SK-N-SH (cell line): ENCODE results near the gene TTC28. TPM values are rescaled to one million over a fixed set of nuclear protein-coding genes. Genes with fewer than 3 reads are reported as not detected.

Source experiments
- CTCF ChIA-PET: fragments of 300-600, 350-600 bp; formaldehyde crosslinking; extraction: SDS; loops from one replicate; lab custom pipeline; 2021; lab: Yijun Ruan, JAX
- POLR2A ChIA-PET: fragments of 350-600 bp; sonication (Branson Sonifier 250); formaldehyde crosslinking; extraction: SDS; loops from one replicate; lab custom pipeline; 2020; ENCODE audit warnings: antibody characterized with exemption, inconsistent platforms; lab: Yijun Ruan, JAX
- DNase-seq: peaks from one replicate; pipeline ENCODE4 v3.0.0; 2012
- H2AFZ ChIP-seq: fragments of 200-600 bp; sonication (generic); 2 replicates; pipeline ENCODE4 v1.8.1; 2016; ENCODE audit warnings: antibody characterized with exemption, mild to moderate bottlenecking, low read depth
- H3F3A ChIP-seq: fragments of 200-600 bp; sonication (generic); replicated peaks from 2 replicates; pipeline ENCODE3; 2016; ENCODE audit warnings: antibody characterized with exemption, mild to moderate bottlenecking; ENCODE audit not compliant: insufficient read depth
- H3K27ac ChIP-seq, 2 experiments: fragments of 200-500 bp in 1 of 2; fragments of 200-600 bp in 1 of 2; sonication (Bioruptor generic) in 1 of 2; sonication (generic), shearing (Covaris generic) in 1 of 2; 2 replicates each; pipeline versions ENCODE4 v1.5.1 to v1.6.1; 2014 to 2016; ENCODE audit warnings: low read depth in 2 of 2, inconsistent platforms in 1 of 2, low read length in 1 of 2, mild to moderate bottlenecking in 1 of 2, mixed read lengths in 1 of 2
- H3K27me3 ChIP-seq: fragments of 200-600 bp; sonication (generic), shearing (Covaris generic); 2 replicates; pipeline ENCODE4 v1.6.1; 2016; ENCODE audit warnings: mixed run types; ENCODE audit not compliant: insufficient read depth
- H3K36me3 ChIP-seq, 2 experiments: fragments of 200-500 bp in 1 of 2; fragments of 200-600 bp in 1 of 2; sonication (Bioruptor generic) in 1 of 2; sonication (generic) in 1 of 2; replicated peaks in 1 of 2; 2 replicates each; pipeline versions ENCODE3 to v1.5.1; 2014 to 2016; ENCODE audit warnings: low read length in 1 of 2, mild to moderate bottlenecking in 1 of 2; ENCODE audit not compliant: insufficient read depth in 2 of 2, control insufficient read depth in 1 of 2
- H3K4me1 ChIP-seq, 2 experiments: fragments of 200-500 bp in 1 of 2; fragments of 200-600 bp in 1 of 2; sonication (Bioruptor generic) in 1 of 2; sonication (generic), shearing (Covaris generic) in 1 of 2; 2 replicates each; pipeline versions ENCODE4 v1.5.1 to v1.6.1; 2014 to 2016; ENCODE audit warnings: low read depth in 1 of 2, low read length in 1 of 2, mixed run types in 1 of 2; ENCODE audit not compliant: insufficient read depth in 2 of 2, control insufficient read depth in 1 of 2
- H3K4me2 ChIP-seq: fragments of 200-600 bp; sonication (generic), shearing (Covaris generic); 2 replicates; pipeline ENCODE4 v1.6.1; 2017; ENCODE audit warnings: mixed run types
- H3K4me3 ChIP-seq, 2 experiments: fragments of 200-500 bp in 1 of 2; fragments of 200-600 bp in 1 of 2; sonication (Bioruptor generic) in 1 of 2; sonication (generic), shearing (Covaris generic) in 1 of 2; 2 replicates each; pipeline versions ENCODE4 v1.5.1 to v1.8.1; 2014 to 2016; ENCODE audit warnings: low read depth in 2 of 2, inconsistent platforms in 1 of 2, low read length in 1 of 2, mild to moderate bottlenecking in 1 of 2, mixed read lengths in 1 of 2, moderate library complexity in 1 of 2
- H3K79me2 ChIP-seq: fragments of 200-600 bp; sonication (generic); 2 replicates; pipeline ENCODE4 v1.8.1; 2017; ENCODE audit warnings: mild to moderate bottlenecking; ENCODE audit not compliant: insufficient read depth
- H3K9ac ChIP-seq: fragments of 200-600 bp; sonication (generic); 2 replicates; pipeline ENCODE4 v1.6.1; 2017; ENCODE audit warnings: mixed run types
- H3K9me2 ChIP-seq: fragments of 200-600 bp; sonication (generic); 2 replicates; pipeline ENCODE4 v1.6.1; 2017; ENCODE audit warnings: mixed run types
- H3K9me3 ChIP-seq: fragments of 200-600 bp; sonication (generic); 2 replicates; pipeline ENCODE4 v1.6.1; 2017; ENCODE audit warnings: mixed run types, mild to moderate bottlenecking, moderate library complexity
- H4K20me1 ChIP-seq: fragments of 200-600 bp; sonication (generic); 2 replicates; pipeline ENCODE4 v1.6.1; 2017; ENCODE audit warnings: mild to moderate bottlenecking, mixed run types; ENCODE audit not compliant: insufficient read depth
- CHD2 ChIP-seq: fragments of 150-350 bp; IDR thresholded peaks from 2 replicates; pipeline ENCODE4 v1.6.1; 2018; ENCODE audit warnings: low read length; ENCODE audit not compliant: partially characterized antibody
- EZH2phosphoT487 ChIP-seq: fragments of 200-600 bp; sonication (generic); IDR thresholded peaks from 2 replicates; pipeline ENCODE4 v1.6.1; 2017; ENCODE audit warnings: low read depth, mixed run types, mild to moderate bottlenecking, antibody characterized with exemption, moderate library complexity, borderline replicate concordance
- FOSL2 ChIP-seq: IDR thresholded peaks from 2 replicates; pipeline ENCODE4 v1.4.0; 2012; ENCODE audit warnings: low read depth, mild to moderate bottlenecking, moderate library complexity, borderline replicate concordance
- GATA2 ChIP-seq: sonication (generic); formaldehyde crosslinking; IDR thresholded peaks from 2 replicates; pipeline ENCODE4 v1.5.0; 2020; ENCODE audit warnings: mild to moderate bottlenecking, missing genetic modification reagents
- MXI1 ChIP-seq: IDR thresholded peaks from 2 replicates; pipeline ENCODE4 v1.6.1; 2012; ENCODE audit warnings: mild to moderate bottlenecking, low read depth, low read length, improper control_type of control experiment
- NFIC ChIP-seq: IDR thresholded peaks from 2 replicates; pipeline ENCODE4 v1.4.0; 2012; ENCODE audit warnings: borderline replicate concordance
- NRF1 ChIP-seq: IDR thresholded peaks from 2 replicates; pipeline ENCODE4 v1.6.1; 2012; ENCODE audit warnings: low read depth, mild to moderate bottlenecking, low read length
- PBX3 ChIP-seq: IDR thresholded peaks from 2 replicates; pipeline ENCODE4; 2012
- POLR2AphosphoS5 ChIP-seq: IDR thresholded peaks from 2 replicates; pipeline ENCODE4 v1.6.1; 2012; ENCODE audit warnings: low read depth, low read length
- RAD21 ChIP-seq: IDR thresholded peaks from 2 replicates; pipeline ENCODE4 v1.6.1; 2012; ENCODE audit warnings: mild to moderate bottlenecking, low read length
- RFX5 ChIP-seq: IDR thresholded peaks from 2 replicates; pipeline ENCODE4 v1.6.1; 2012; ENCODE audit warnings: mild to moderate bottlenecking, improper control_type of control experiment, low read length
- SIN3A ChIP-seq: IDR thresholded peaks from 2 replicates; pipeline ENCODE4 v1.6.1; 2012; ENCODE audit warnings: low read depth, mild to moderate bottlenecking, low read length, moderate library complexity, borderline replicate concordance
- SMC3 ChIP-seq: IDR thresholded peaks from 2 replicates; pipeline ENCODE4 v1.6.1; 2012; ENCODE audit warnings: low read depth, low read length, improper control_type of control experiment
- TCF12 ChIP-seq: IDR thresholded peaks from 2 replicates; pipeline ENCODE4 v1.4.0; 2012
- USF2 ChIP-seq: fragments of 150-350 bp; IDR thresholded peaks from 2 replicates; pipeline ENCODE4 v1.6.1; 2017; ENCODE audit warnings: antibody characterized with exemption, low read length, low read depth, borderline replicate concordance
- WGBS: methylation state at CpG from one replicate; pipeline ENCODE4 v1.1.6; 2017; ENCODE audit warnings: low lambda C conversion rate; 5-methylcytosine and 5-hydroxymethylcytosine counted together
- polyA plus RNA-seq, 3 experiments: library from polyadenylated mRNA; depleted of rRNA; stranded (reverse); fragments of >200 nt; gene quantifications; 2 replicates each; pipeline ENCODE4 v1.2.3, GENCODE V29; 2012
- TF ChIP-seq, protein P1 (sequence below): IDR thresholded peaks from 2 replicates; pipeline ENCODE4 v1.4.0; 2012; ENCODE audit warnings: low read depth, borderline replicate concordance
- TF ChIP-seq, protein P2 (sequence below): IDR thresholded peaks from 2 replicates; pipeline ENCODE4 v1.4.0; 2012; ENCODE audit warnings: low read depth

Gene TTC28
- polyA plus RNA-seq, 1 of the 3 experiments (the other 2 are of a cell fraction): 5.9 TPM

DNA sequence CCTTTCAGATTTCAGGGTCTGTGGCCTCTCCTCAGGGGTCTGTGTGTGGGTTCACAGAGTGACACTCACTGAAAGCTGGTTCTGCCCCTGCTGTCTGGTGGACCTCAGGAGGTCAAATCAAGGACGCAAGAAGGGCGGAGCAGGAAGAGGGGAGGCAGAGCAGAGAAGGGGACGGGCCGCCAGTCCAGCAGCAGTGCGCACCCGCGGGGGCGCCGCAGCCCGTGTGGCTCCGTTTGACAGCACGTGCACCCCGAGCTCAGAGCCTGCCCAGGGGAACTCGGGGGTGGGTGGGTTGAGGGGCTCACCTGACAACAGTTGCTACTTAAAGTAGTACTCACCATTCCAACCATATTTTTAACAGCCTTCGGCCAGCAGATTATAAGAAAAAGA is 689.2 kb downstream of the TTC28 start:
- Histone ChIP-seq H3K9ac (no peak overlapping the region), H3F3A (no peaks in the 10 kb centered on the region), H3K4me2 (no peak overlapping the region), H3K27me3 (no peaks in the 10 kb centered on the region), H2AFZ (no peak overlapping the region), H3K4me1 (peaks cover 0 to 4% of the 10 kb centered on the region in 2 experiments; a peak in 1 of 4 replicates), H3K9me3 (no peaks in the 10 kb centered on the region), H3K9me2 (no peaks in the 10 kb centered on the region), H3K4me3 (no peak overlapping the region), H3K27ac (no peak overlapping the region), H4K20me1 (no peaks in the 10 kb centered on the region), H3K79me2 (no peaks in the 10 kb centered on the region), H3K36me3 (peaks cover 3 to 23% of the 10 kb centered on the region in 2 experiments)
- ChIA-PET CTCF (interaction anchor here (0.9 to 32.5 kb wide), 5 partner anchors 9 to 106 kb away, joined by 3 to 630 read pairs (median 6); no protein-coding TSS in a partner anchor), POLR2A (no interaction called here)
- no peak for DNase-seq
- TF ChIP-seq PBX3 (no peak), FOSL2 (no peak), TCF12 (no peak), EZH2phosphoT487 (no peak), USF2 (no peak), NRF1 (no peak), RAD21 (no peak), CHD2 (no peak), MXI1 (no peak), SIN3A (no peak), GATA2 (no peak), RFX5 (no peak), SMC3 (no peak), NFIC (no peak), POLR2AphosphoS5 (no peak)
- TF ChIP-seq, protein P1, sequence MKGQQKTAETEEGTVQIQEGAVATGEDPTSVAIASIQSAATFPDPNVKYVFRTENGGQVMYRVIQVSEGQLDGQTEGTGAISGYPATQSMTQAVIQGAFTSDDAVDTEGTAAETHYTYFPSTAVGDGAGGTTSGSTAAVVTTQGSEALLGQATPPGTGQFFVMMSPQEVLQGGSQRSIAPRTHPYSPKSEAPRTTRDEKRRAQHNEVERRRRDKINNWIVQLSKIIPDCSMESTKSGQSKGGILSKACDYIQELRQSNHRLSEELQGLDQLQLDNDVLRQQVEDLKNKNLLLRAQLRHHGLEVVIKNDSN: no peak
- TF ChIP-seq, protein P2, sequence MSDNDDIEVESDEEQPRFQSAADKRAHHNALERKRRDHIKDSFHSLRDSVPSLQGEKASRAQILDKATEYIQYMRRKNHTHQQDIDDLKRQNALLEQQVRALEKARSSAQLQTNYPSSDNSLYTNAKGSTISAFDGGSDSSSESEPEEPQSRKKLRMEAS: no peak
- 98% methylated on average over 15 of the region's 15 CpGs for WGBS
